ENCODE results near the gene GALNT18.

GRCh38 chr11:11583801-11584529, 37.8 kb downstream of the GALNT18 start:
- TF ChIP-seq EZH2 (IDR thresholded peaks at IDR 0.05; ENCODE audit: low read depth), result no peak
- TF ChIP-seq, protein P1, sequence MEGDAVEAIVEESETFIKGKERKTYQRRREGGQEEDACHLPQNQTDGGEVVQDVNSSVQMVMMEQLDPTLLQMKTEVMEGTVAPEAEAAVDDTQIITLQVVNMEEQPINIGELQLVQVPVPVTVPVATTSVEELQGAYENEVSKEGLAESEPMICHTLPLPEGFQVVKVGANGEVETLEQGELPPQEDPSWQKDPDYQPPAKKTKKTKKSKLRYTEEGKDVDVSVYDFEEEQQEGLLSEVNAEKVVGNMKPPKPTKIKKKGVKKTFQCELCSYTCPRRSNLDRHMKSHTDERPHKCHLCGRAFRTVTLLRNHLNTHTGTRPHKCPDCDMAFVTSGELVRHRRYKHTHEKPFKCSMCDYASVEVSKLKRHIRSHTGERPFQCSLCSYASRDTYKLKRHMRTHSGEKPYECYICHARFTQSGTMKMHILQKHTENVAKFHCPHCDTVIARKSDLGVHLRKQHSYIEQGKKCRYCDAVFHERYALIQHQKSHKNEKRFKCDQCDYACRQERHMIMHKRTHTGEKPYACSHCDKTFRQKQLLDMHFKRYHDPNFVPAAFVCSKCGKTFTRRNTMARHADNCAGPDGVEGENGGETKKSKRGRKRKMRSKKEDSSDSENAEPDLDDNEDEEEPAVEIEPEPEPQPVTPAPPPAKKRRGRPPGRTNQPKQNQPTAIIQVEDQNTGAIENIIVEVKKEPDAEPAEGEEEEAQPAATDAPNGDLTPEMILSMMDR (conservative IDR thresholded peaks at IDR 0.05), result no peak
